ENCODE results near the gene MDGA2. TPM values are rescaled to one million over a fixed set of nuclear protein-coding genes. Genes with fewer than 3 reads are reported as not detected.

Gene MDGA2
- total and polyA plus RNA-seq, 2 of the 8 experiments (the other 6 are each of a cell fraction or from before 2014, with no cell fraction given), result 0.11 to 0.69 TPM

- TF ChIP-seq GABPA (IDR thresholded peaks at IDR 0.05; ENCODE audit: borderline replicate concordance, insufficient read depth, low read length), result no peak
- no peak for TF ChIP-seq SIRT6 (IDR thresholded peaks at IDR 0.05; ENCODE audit: low read length)
- TF ChIP-seq BRCA1 (IDR thresholded peaks at IDR 0.05; ENCODE audit: low read depth, low read length), result no peak
These were observed 12.9 kb downstream of the MDGA2 start (continued) for GRCh38 chr14:47662466-47662865.

Measured in H1 (cell line).